Testis (tissue), 2 donors: ENCODE measurements around the gene NRL.

Experiments used
- CTCF ChIP-seq, 3 experiments: fragments of 450-650 bp in 2 of 3; fragments of 200-600 bp in 1 of 3; sonication (generic) in 1 of 3; IDR thresholded peaks; one replicate each; pipeline ENCODE4 v1.5.1; 2016 to 2019; ENCODE audit warnings: antibody characterized with exemption in 3 of 3, mild to moderate bottlenecking in 2 of 3, moderate library complexity in 1 of 3
- POLR2A ChIP-seq: fragments of 450-650 bp; IDR thresholded peaks from one replicate; pipeline ENCODE4 v1.6.1; 2017; ENCODE audit warnings: antibody characterized with exemption, mild to moderate bottlenecking, moderate library complexity

- TF ChIP-seq CTCF (IDR thresholded peaks at IDR 0.05) (no peak), POLR2A (no peak)
Observed at GRCh38 chr14:24145690-24146452, 31.1 kb upstream of the NRL start.
